ENCODE data around the gene EXT2. TPM values are rescaled to one million over a fixed set of nuclear protein-coding genes. Genes with fewer than 3 reads are reported as not detected.

The EXT2 gene
- total RNA-seq, 1 donor from 2014 or later, result 67.7 TPM

GRCh38 chr11:44094260-44094868 lies 1.1 kb upstream of the EXT2 start:
- peak; percentile 53 for DNase-seq (ENCODE audit: low read depth)
- no peak overlapping the region for H3K27ac Mint-ChIP-seq (ENCODE audit: unreplicated experiment)
- H3K4me1 ChIP-seq (ENCODE audit: insufficient read depth, low read length), result peaks cover 7% of the 10 kb centered on the region
- H3K36me3 Mint-ChIP-seq (ENCODE audit: low read depth, unreplicated experiment), result peaks cover 3% of the 10 kb centered on the region
- H3K79me2 ChIP-seq (ENCODE audit: insufficient read depth, low read length), result peaks cover 22% of the 10 kb centered on the region
- peaks cover 19% of the 10 kb centered on the region for H4K20me1 ChIP-seq (ENCODE audit: insufficient read depth, low read length)
- H3K9ac ChIP-seq (ENCODE audit: low read length), result no peak overlapping the region
- no peaks in the 10 kb centered on the region for H3K9me3 ChIP-seq (ENCODE audit: insufficient read depth, low read depth, low read length)
- H2AFZ ChIP-seq (ENCODE audit: low read depth, low read length), result no peak overlapping the region
- TF ChIP-seq EZH2 (IDR thresholded peaks at IDR 0.05; ENCODE audit: insufficient read depth, low read length) (no peak), CTCF (IDR thresholded peaks at IDR 0.05; ENCODE audit: insufficient read depth, low read depth, low read length) (peak; percentile 81)
- H3K27ac ChIP-seq (ENCODE audit: low read depth, low read length), result no peak overlapping the region
- no peak for FAIRE-seq
- peaks cover 7% of the 10 kb centered on the region for H3K27me3 ChIP-seq (ENCODE audit: insufficient read depth, low read length)
- H3K4me3 Mint-ChIP-seq (ENCODE audit: unreplicated experiment), result peak overlapping the region; percentile 45
- peaks cover 3% of the 10 kb centered on the region for H3K4me1 Mint-ChIP-seq (ENCODE audit: low read depth, unreplicated experiment)
- no peaks in the 10 kb centered on the region for H3K36me3 ChIP-seq (ENCODE audit: insufficient read depth, low read length)
- no peak overlapping the region for H3K4me2 ChIP-seq (ENCODE audit: low read length)
- no peaks in the 10 kb centered on the region for H3K27me3 Mint-ChIP-seq (ENCODE audit: low read depth, unreplicated experiment)
- H3K4me3 ChIP-seq (ENCODE audit: insufficient read depth, low read depth, low read length), result no peak overlapping the region
- H3K9me3 Mint-ChIP-seq (ENCODE audit: unreplicated experiment), result no peaks in the 10 kb centered on the region

- no peak overlapping the region for H3K27ac Mint-ChIP-seq (ENCODE audit: unreplicated experiment)
- peak overlapping the region; percentile 74 for H2AFZ ChIP-seq (ENCODE audit: low read depth, low read length)
- FAIRE-seq, result no peak
Observed at GRCh38 chr11:44096360-44097185, 1.1 kb downstream of the EXT2 start.

GRCh38 chr11:44097821-44098220 lies 2.3 kb downstream of the EXT2 start:
- FAIRE-seq (no peak), DNase-seq (ENCODE audit: low read depth) (peak; percentile 18)
- Mint-ChIP-seq H3K27ac (ENCODE audit: unreplicated experiment) (no peak overlapping the region), H3K4me3 (ENCODE audit: unreplicated experiment) (no peak overlapping the region), H3K4me1 (ENCODE audit: low read depth, unreplicated experiment) (peaks cover 3% of the 10 kb centered on the region), H3K36me3 (ENCODE audit: low read depth, unreplicated experiment) (peaks cover 4% of the 10 kb centered on the region), H3K9me3 (ENCODE audit: unreplicated experiment) (no peaks in the 10 kb centered on the region), H3K27me3 (ENCODE audit: low read depth, unreplicated experiment) (no peaks in the 10 kb centered on the region)
- no peak overlapping the region for H3K4me2 ChIP-seq (ENCODE audit: low read length)
- peaks cover 54% of the 10 kb centered on the region for H3K79me2 ChIP-seq (ENCODE audit: insufficient read depth, low read length)
- H3K36me3 ChIP-seq (ENCODE audit: insufficient read depth, low read length), result no peaks in the 10 kb centered on the region
- H3K4me3 ChIP-seq (ENCODE audit: insufficient read depth, low read depth, low read length), result no peak overlapping the region
- peaks cover 7% of the 10 kb centered on the region for H3K4me1 ChIP-seq (ENCODE audit: insufficient read depth, low read length)
- no peak for TF ChIP-seq CTCF (IDR thresholded peaks at IDR 0.05; ENCODE audit: insufficient read depth, low read depth, low read length)
- no peak for TF ChIP-seq EZH2 (IDR thresholded peaks at IDR 0.05; ENCODE audit: insufficient read depth, low read length)
- peaks cover 53% of the 10 kb centered on the region for H4K20me1 ChIP-seq (ENCODE audit: insufficient read depth, low read length)
- H3K27ac ChIP-seq (ENCODE audit: low read depth, low read length), result no peak overlapping the region
- H3K9me3 ChIP-seq (ENCODE audit: insufficient read depth, low read depth, low read length), result no peaks in the 10 kb centered on the region
- H3K9ac ChIP-seq (ENCODE audit: low read length), result no peak overlapping the region
- H2AFZ ChIP-seq (ENCODE audit: low read depth, low read length), result no peak overlapping the region
- no peaks in the 10 kb centered on the region for H3K27me3 ChIP-seq (ENCODE audit: insufficient read depth, low read length)

More at GRCh38 chr11:44096360-44097185, 1.1 kb downstream of the EXT2 start:
- Histone ChIP-seq H3K9me3 (ENCODE audit: insufficient read depth, low read depth, low read length) (no peaks in the 10 kb centered on the region), H3K36me3 (ENCODE audit: insufficient read depth, low read length) (no peaks in the 10 kb centered on the region), H3K27me3 (ENCODE audit: insufficient read depth, low read length) (no peaks in the 10 kb centered on the region), H3K4me2 (ENCODE audit: low read length) (peak overlapping the region; percentile 96), H3K9ac (ENCODE audit: low read length) (peak overlapping the region; percentile 87), H4K20me1 (ENCODE audit: insufficient read depth, low read length) (peaks cover 41% of the 10 kb centered on the region), H3K4me3 (ENCODE audit: insufficient read depth, low read depth, low read length) (peak overlapping the region; percentile 75), H3K27ac (ENCODE audit: low read depth, low read length) (no peak overlapping the region), H3K4me1 (ENCODE audit: insufficient read depth, low read length) (peaks cover 7% of the 10 kb centered on the region), H3K79me2 (ENCODE audit: insufficient read depth, low read length) (peaks cover 42% of the 10 kb centered on the region)
- peak; percentile 36 for DNase-seq (ENCODE audit: low read depth)
- TF ChIP-seq EZH2 (IDR thresholded peaks at IDR 0.05; ENCODE audit: insufficient read depth, low read length), result no peak
- Mint-ChIP-seq H3K9me3 (ENCODE audit: unreplicated experiment) (no peaks in the 10 kb centered on the region), H3K4me3 (ENCODE audit: unreplicated experiment) (peak overlapping the region; percentile 92), H3K36me3 (ENCODE audit: low read depth, unreplicated experiment) (peaks cover 4% of the 10 kb centered on the region), H3K4me1 (ENCODE audit: low read depth, unreplicated experiment) (peaks cover 3% of the 10 kb centered on the region), H3K27me3 (ENCODE audit: low read depth, unreplicated experiment) (no peaks in the 10 kb centered on the region)

Data from astrocyte (in vitro differentiated cells and primary cell).